GM19455 (cell line): ENCODE data around the gene LNX1.

Experiments
- ATAC-seq: cut with Tn5 transposase; IDR thresholded peaks from one replicate; pipeline ENCODE4 v1.9.1; 2021; ENCODE audit not compliant: unreplicated experiment

The LNX1 gene

GRCh38 chr4:53599632-53600031, 8.3 kb upstream of the LNX1 start:
- no peak for ATAC-seq

GRCh38 chr4:53598901-53599300, 7.6 kb upstream of the LNX1 start:
- no peak for ATAC-seq

GRCh38 chr4:53598483-53598882, 7.2 kb upstream of the LNX1 start:
- ATAC-seq = no peak

- ATAC-seq = no peak
Measured at GRCh38 chr4:53596901-53597300, 5.6 kb upstream of the LNX1 start.

- no peak for ATAC-seq
Measured at GRCh38 chr4:53595834-53596233, 4.5 kb upstream of the LNX1 start.

GRCh38 chr4:53595204-53595603, 3.9 kb upstream of the LNX1 start:
- ATAC-seq = no peak

GRCh38 chr4:53593765-53594164, 2.5 kb upstream of the LNX1 start:
- no peak for ATAC-seq

GRCh38 chr4:53592686-53593501, 1.6 kb upstream of the LNX1 start:
- no peak for ATAC-seq

- no peak for ATAC-seq
Measured at GRCh38 chr4:53592122-53592521, 836 bp upstream of the LNX1 start.

- no peak for ATAC-seq
Measured at GRCh38 chr4:53590187-53590586, 1.1 kb downstream of the LNX1 start.

- no peak for ATAC-seq
Measured at GRCh38 chr4:53589511-53589910, 1.8 kb downstream of the LNX1 start.

- ATAC-seq = no peak
Measured at GRCh38 chr4:53587135-53587534, 4.2 kb downstream of the LNX1 start.

GRCh38 chr4:53586121-53586816, 5.0 kb downstream of the LNX1 start:
- no peak for ATAC-seq

GRCh38 chr4:53584658-53585057, 6.6 kb downstream of the LNX1 start:
- no peak for ATAC-seq

- no peak for ATAC-seq
Measured at GRCh38 chr4:53583513-53583912, 7.8 kb downstream of the LNX1 start.

GRCh38 chr4:53582194-53582593, 9.1 kb downstream of the LNX1 start:
- no peak for ATAC-seq

- ATAC-seq = no peak
Measured at GRCh38 chr4:53580274-53580673, 11.0 kb downstream of the LNX1 start.

GRCh38 chr4:53579826-53580225, 11.5 kb downstream of the LNX1 start:
- no peak for ATAC-seq

GRCh38 chr4:53576676-53577372, 14.5 kb downstream of the LNX1 start:
- no peak for ATAC-seq

- ATAC-seq = no peak
Measured at GRCh38 chr4:53576071-53576617, 15.1 kb downstream of the LNX1 start.

- no peak for ATAC-seq
Measured at GRCh38 chr4:53575552-53575951, 15.7 kb downstream of the LNX1 start.

- no peak for ATAC-seq
Measured at GRCh38 chr4:53574528-53574927, 16.8 kb downstream of the LNX1 start.
